Spinal cord (tissue), 10 donors: Measurements from ENCODE around the gene SOCS7. TPM values are rescaled to one million over a fixed set of nuclear protein-coding genes. Genes with fewer than 3 reads are reported as not detected.

ENCODE experiments used
- DNase-seq, 6 donors: peaks; one replicate each; pipeline versions ENCODE4 v3.0.0 to v3.0.0-alpha.2; 2013 to 2015; ENCODE audit warnings: low spot score in 6 of 6, low read depth in 4 of 6
- H3K27ac ChIP-seq: one replicate; pipeline ENCODE4 v1.5.1; 2013; ENCODE audit warnings: low read depth, low read length, control low read depth
- H3K27me3 ChIP-seq: one replicate; pipeline ENCODE4 v1.6.1; 2013; ENCODE audit warnings: low read length; ENCODE audit not compliant: control insufficient read depth, insufficient read depth
- H3K36me3 ChIP-seq: one replicate; pipeline ENCODE4 v1.6.1; 2013; ENCODE audit warnings: low read length; ENCODE audit not compliant: control insufficient read depth, insufficient read depth
- H3K4me1 ChIP-seq: one replicate; pipeline ENCODE4 v1.6.1; 2013; ENCODE audit warnings: low read length; ENCODE audit not compliant: control insufficient read depth, insufficient read depth
- H3K4me3 ChIP-seq: one replicate; pipeline ENCODE4 v1.5.1; 2013; ENCODE audit warnings: low read depth, low read length, control low read depth
- H3K9me3 ChIP-seq: one replicate; pipeline ENCODE4 v1.6.1; 2013; ENCODE audit warnings: low read length; ENCODE audit not compliant: control insufficient read depth, insufficient read depth
- WGBS: methylation state at CpG from one replicate; pipeline ENCODE4 v1.1.5; 2013; ENCODE audit warnings: missing lambda C conversion rate; ENCODE audit not compliant: insufficient coverage; 5-methylcytosine and 5-hydroxymethylcytosine counted together
- polyA plus RNA-seq, 2 donors: library from polyadenylated mRNA; unstranded; fragments of 120-200 nt; gene quantifications; one replicate each; pipeline ENCODE4 v1.2.1, GENCODE V29; 2013; ENCODE audit not compliant: insufficient read length in 2 of 2
- total RNA-seq, 2 donors: library from RNA; depleted of rRNA in 1 of 2; stranded (reverse); fragments of 120-200 nt in 1 of 2; fragments of >200 nt in 1 of 2; gene quantifications; one replicate each; pipeline versions ENCODE4 v1.2.3 to v1.2.4, GENCODE V29; 2013 to 2014
- donor health status: healthy.

SOCS7 gene
- total and polyA plus RNA-seq, 4 donors: 22.2 to 33.4 (median 28.7) TPM

- H3K36me3 ChIP-seq: peaks cover 21% of the 10 kb centered on the region
- DNase-seq: no peak
- no peak overlapping the region for H3K4me3 ChIP-seq
- no peaks in the 10 kb centered on the region for H3K27me3 ChIP-seq
- WGBS: 94% methylated on average over 7 of the region's 8 CpGs
- peak overlapping the region; percentile 93 for H3K27ac ChIP-seq
- H3K9me3 ChIP-seq: no peaks in the 10 kb centered on the region
- peaks cover 58% of the 10 kb centered on the region for H3K4me1 ChIP-seq
Measured at GRCh38 chr17:38326996-38327792, 24.4 kb upstream of the SOCS7 start.

DNA sequence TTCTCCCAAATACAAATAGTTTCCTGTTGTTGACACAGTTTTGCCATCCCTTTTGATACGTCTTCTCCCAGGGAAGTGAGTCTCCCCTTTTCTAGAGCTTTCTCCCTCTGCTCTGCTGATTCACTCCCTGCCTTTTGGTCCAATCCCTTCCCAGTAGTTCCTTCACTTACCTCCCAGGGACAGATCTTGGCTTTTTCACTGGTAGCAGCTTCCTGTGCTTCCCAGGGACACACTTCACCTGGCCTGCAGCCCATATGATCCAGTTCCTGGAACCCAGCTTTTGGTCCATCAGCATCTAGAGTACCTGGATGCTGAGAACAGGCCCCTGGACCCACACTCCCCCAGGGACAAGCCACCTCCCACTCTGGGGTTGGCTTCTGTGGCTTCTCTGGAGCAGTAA is 23.7 kb upstream of the SOCS7 start:
- DNase-seq: no peak
- 75% methylated on average over 1 of the region's 1 CpG for WGBS
- Histone ChIP-seq H3K9me3 (no peaks in the 10 kb centered on the region), H3K27me3 (no peaks in the 10 kb centered on the region), H3K36me3 (peaks cover 23% of the 10 kb centered on the region), H3K27ac (no peak overlapping the region), H3K4me1 (peaks cover 58% of the 10 kb centered on the region), H3K4me3 (no peak overlapping the region)

- peaks cover 58% of the 10 kb centered on the region for H3K4me1 ChIP-seq
- H3K4me3 ChIP-seq: no peak overlapping the region
- no peaks in the 10 kb centered on the region for H3K9me3 ChIP-seq
- no peak for DNase-seq
- no peak overlapping the region for H3K27ac ChIP-seq
- WGBS: 93% methylated on average over 7 of the region's 7 CpGs
- H3K36me3 ChIP-seq: peaks cover 26% of the 10 kb centered on the region
- H3K27me3 ChIP-seq: no peaks in the 10 kb centered on the region
Measured at GRCh38 chr17:38328620-38329019, 23.0 kb upstream of the SOCS7 start.

DNA sequence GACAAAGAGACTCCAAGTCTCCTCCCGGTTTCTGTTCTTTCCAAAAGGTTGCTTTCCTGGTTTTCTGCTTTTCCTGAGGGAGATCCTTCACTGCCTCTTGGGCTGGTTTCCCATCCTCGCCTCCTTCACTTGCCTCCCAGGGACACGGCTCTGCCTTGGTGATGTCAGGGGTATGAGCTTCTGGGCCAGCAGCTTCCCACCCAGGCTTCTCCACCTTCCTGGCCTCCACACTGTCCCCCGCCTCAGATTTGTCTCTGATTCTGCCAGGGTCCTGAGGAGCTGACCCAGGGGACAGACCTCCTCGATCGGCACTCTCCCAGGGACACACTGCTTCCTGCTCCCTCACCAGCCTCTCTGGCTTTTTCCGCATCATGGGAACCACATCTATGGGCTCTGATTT is 22.4 kb upstream of the SOCS7 start:
- DNase-seq: no peak
- Histone ChIP-seq H3K36me3 (peaks cover 29% of the 10 kb centered on the region), H3K27ac (no peak overlapping the region), H3K4me3 (no peak overlapping the region), H3K27me3 (no peaks in the 10 kb centered on the region), H3K4me1 (peaks cover 54% of the 10 kb centered on the region), H3K9me3 (no peaks in the 10 kb centered on the region)
- 85% methylated on average over 7 of the region's 7 CpGs for WGBS

- no peak for DNase-seq
- Histone ChIP-seq H3K36me3 (peaks cover 37% of the 10 kb centered on the region), H3K4me1 (peaks cover 48% of the 10 kb centered on the region), H3K27ac (no peak overlapping the region), H3K9me3 (no peaks in the 10 kb centered on the region), H3K27me3 (no peaks in the 10 kb centered on the region), H3K4me3 (no peak overlapping the region)
- 83% methylated on average over 19 of the region's 25 CpGs for WGBS
Measured at GRCh38 chr17:38329808-38330730, 21.6 kb upstream of the SOCS7 start.

- Histone ChIP-seq H3K4me1 (peaks cover 42% of the 10 kb centered on the region), H3K27ac (no peak overlapping the region), H3K9me3 (no peaks in the 10 kb centered on the region), H3K4me3 (no peak overlapping the region), H3K27me3 (no peaks in the 10 kb centered on the region), H3K36me3 (peaks cover 42% of the 10 kb centered on the region)
- WGBS: 90% methylated on average over 22 of the region's 23 CpGs
- no peak for DNase-seq
Measured at GRCh38 chr17:38330941-38331411, 20.7 kb upstream of the SOCS7 start.

GRCh38 chr17:38332735-38333134 is 18.9 kb upstream of the SOCS7 start:
- peaks cover 48% of the 10 kb centered on the region for H3K36me3 ChIP-seq
- H3K9me3 ChIP-seq: no peaks in the 10 kb centered on the region
- no peak for DNase-seq
- peaks cover 29% of the 10 kb centered on the region for H3K4me1 ChIP-seq
- no peaks in the 10 kb centered on the region for H3K27me3 ChIP-seq
- no peak overlapping the region for H3K4me3 ChIP-seq
- WGBS: 93% methylated on average over 7 of the region's 7 CpGs
- no peak overlapping the region for H3K27ac ChIP-seq

- 47% methylated on average over 12 of the region's 12 CpGs for WGBS
- Histone ChIP-seq H3K4me3 (no peak overlapping the region), H3K9me3 (no peaks in the 10 kb centered on the region), H3K27me3 (no peaks in the 10 kb centered on the region), H3K36me3 (peaks cover 48% of the 10 kb centered on the region), H3K4me1 (peaks cover 37% of the 10 kb centered on the region), H3K27ac (no peak overlapping the region)
- DNase-seq: no peak
Measured at GRCh38 chr17:38333635-38334295, 17.9 kb upstream of the SOCS7 start.
